Endodermal cell (in vitro differentiated cells): Measurements from ENCODE around the gene MIPOL1. TPM values are rescaled to one million over a fixed set of nuclear protein-coding genes. Genes with fewer than 3 reads are reported as not detected.
"Not testable (repeated sequence)": the region's sequence is repeated elsewhere in the genome, so short reads cannot be mapped to it uniquely, and the experiment has no call there.

Experiments used
- DNase-seq: peaks from one replicate; pipeline ENCODE4 v3.0.0-alpha.2; 2017
- H3K27ac ChIP-seq: 2 replicates; pipeline ENCODE4 v1.5.1; 2013; ENCODE audit warnings: mild to moderate bottlenecking, low read depth, low read length, moderate library complexity
- H3K27me3 ChIP-seq: 2 replicates; pipeline ENCODE4 v1.6.1; 2013; ENCODE audit warnings: mild to moderate bottlenecking, low read length, moderate library complexity; ENCODE audit not compliant: insufficient read depth, control insufficient read depth, poor library complexity, severe bottlenecking
- H3K36me3 ChIP-seq: 2 replicates; pipeline ENCODE4 v1.7.0; 2013; ENCODE audit warnings: mild to moderate bottlenecking, low read length, moderate library complexity; ENCODE audit not compliant: control insufficient read depth, insufficient read depth
- H3K4me1 ChIP-seq: one replicate; pipeline ENCODE4 v1.7.0; 2013; ENCODE audit warnings: low read length; ENCODE audit not compliant: control insufficient read depth, insufficient read depth
- H3K4me3 ChIP-seq: 2 replicates; pipeline ENCODE4 v1.5.1; 2013; ENCODE audit warnings: mild to moderate bottlenecking, low read length, moderate library complexity
- H3K9ac ChIP-seq: 2 replicates; pipeline ENCODE4 v1.6.1; 2013; ENCODE audit warnings: mild to moderate bottlenecking, low read length, moderate library complexity; ENCODE audit not compliant: poor library complexity, severe bottlenecking; ENCODE audit errors: extremely low read depth
- H3K9me3 ChIP-seq: 2 replicates; pipeline ENCODE4 v1.6.1; 2013; ENCODE audit warnings: mild to moderate bottlenecking, low read length, moderate library complexity; ENCODE audit not compliant: control insufficient read depth
- H3K27ac Mint-ChIP-seq: 2 replicates; pipeline ENCODE4 v1.8.0; 2020; ENCODE audit warnings: mixed read lengths
- H3K27me3 Mint-ChIP-seq: 2 replicates; pipeline ENCODE4 v1.8.0; 2021; ENCODE audit warnings: mild to moderate bottlenecking, mixed read lengths; ENCODE audit not compliant: insufficient read depth
- H3K36me3 Mint-ChIP-seq: 2 replicates; pipeline ENCODE4 v1.8.0; 2020; ENCODE audit warnings: low read depth, mixed read lengths
- H3K4me1 Mint-ChIP-seq: 2 replicates; pipeline ENCODE4 v1.8.0; 2020; ENCODE audit warnings: mixed read lengths
- H3K4me3 Mint-ChIP-seq: 2 replicates; pipeline ENCODE4 v1.8.0; 2020; ENCODE audit warnings: mild to moderate bottlenecking, moderate library complexity, mixed read lengths
- H3K9me3 Mint-ChIP-seq: 2 replicates; pipeline ENCODE4 v1.8.0; 2020; ENCODE audit warnings: mild to moderate bottlenecking, mixed read lengths
- WGBS, 2 experiments: methylation state at CpG; one replicate each; pipeline versions ENCODE4 v1.1.5 to v1.1.7; 2013; ENCODE audit warnings: missing lambda C conversion rate in 2 of 2, mixed read lengths in 1 of 2; ENCODE audit not compliant: insufficient coverage in 1 of 2, insufficient read length in 1 of 2; 5-methylcytosine and 5-hydroxymethylcytosine counted together
- total RNA-seq, 2 donors: library from RNA; stranded (reverse); fragmentation: NEBNext Ultra II Directional in 1 of 2; extraction: Animal tissue kit (Norgen Biotek cat#: 25700) in 1 of 2; gene quantifications; 2 replicates in 1 of 2; 3 replicates in 1 of 2; pipeline ENCODE4 v1.2.1, GENCODE V29; 2021
- TF ChIP-seq, protein P1 (sequence below): fragments of 200-600 bp; sonication (generic); conservative IDR thresholded peaks from 2 replicates; pipeline ENCODE4 v1.5.0; 2021; ENCODE audit warnings: antibody characterized with exemption, mild to moderate bottlenecking

Gene MIPOL1
- total RNA-seq, 2 donors from 2014 or later = 22.0 to 28.5 TPM

DNA sequence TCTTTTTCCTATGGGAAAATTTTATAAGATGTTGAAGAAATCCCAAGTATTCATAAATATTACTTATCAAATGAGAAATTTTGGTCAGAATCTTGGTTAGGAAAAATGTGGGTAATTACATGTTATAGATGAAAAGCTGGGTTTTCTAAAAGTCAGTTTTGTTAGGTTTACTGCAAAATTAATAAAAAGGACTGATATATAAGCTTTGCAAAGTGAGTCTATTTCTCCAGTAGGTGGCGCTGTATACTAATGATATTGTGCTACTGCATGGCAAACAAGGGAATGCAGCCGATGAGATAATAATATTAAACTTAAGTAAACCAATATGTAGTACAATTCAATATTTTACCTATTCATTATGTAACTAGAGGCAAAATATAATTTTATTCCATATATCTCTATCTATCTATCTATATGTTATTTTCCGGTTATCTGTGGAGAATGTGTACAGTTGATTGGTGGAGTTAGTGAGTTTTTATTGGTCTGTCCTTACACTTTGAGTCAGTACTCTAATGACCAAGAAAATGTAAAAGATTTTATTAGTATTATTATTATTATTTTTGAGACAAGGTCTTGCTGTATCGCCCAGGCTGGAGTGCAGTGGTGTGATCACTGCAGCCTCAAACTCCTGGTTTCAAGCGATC is 32.9 kb downstream of the MIPOL1 start:
- Histone ChIP-seq H3K27ac (no peak overlapping the region), H3K4me3 (no peak overlapping the region), H3K27me3 (no peaks in the 10 kb centered on the region), H3K36me3 (no peaks in the 10 kb centered on the region), H3K9me3 (peaks cover 7% of the 10 kb centered on the region), H3K9ac (no peak overlapping the region), H3K4me1 (no peaks in the 10 kb centered on the region)
- Mint-ChIP-seq H3K4me1 (no peaks in the 10 kb centered on the region), H3K27me3 (no peaks in the 10 kb centered on the region), H3K27ac (no peak overlapping the region), H3K4me3 (no peak overlapping the region), H3K9me3 (peaks cover 13% of the 10 kb centered on the region), H3K36me3 (peaks cover 12% of the 10 kb centered on the region)
- TF ChIP-seq, protein P1, sequence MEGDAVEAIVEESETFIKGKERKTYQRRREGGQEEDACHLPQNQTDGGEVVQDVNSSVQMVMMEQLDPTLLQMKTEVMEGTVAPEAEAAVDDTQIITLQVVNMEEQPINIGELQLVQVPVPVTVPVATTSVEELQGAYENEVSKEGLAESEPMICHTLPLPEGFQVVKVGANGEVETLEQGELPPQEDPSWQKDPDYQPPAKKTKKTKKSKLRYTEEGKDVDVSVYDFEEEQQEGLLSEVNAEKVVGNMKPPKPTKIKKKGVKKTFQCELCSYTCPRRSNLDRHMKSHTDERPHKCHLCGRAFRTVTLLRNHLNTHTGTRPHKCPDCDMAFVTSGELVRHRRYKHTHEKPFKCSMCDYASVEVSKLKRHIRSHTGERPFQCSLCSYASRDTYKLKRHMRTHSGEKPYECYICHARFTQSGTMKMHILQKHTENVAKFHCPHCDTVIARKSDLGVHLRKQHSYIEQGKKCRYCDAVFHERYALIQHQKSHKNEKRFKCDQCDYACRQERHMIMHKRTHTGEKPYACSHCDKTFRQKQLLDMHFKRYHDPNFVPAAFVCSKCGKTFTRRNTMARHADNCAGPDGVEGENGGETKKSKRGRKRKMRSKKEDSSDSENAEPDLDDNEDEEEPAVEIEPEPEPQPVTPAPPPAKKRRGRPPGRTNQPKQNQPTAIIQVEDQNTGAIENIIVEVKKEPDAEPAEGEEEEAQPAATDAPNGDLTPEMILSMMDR = peak; percentile 98
- 57% methylated on average over 3 of the region's 5 CpGs; no CpG with 5 or more reads in 1 of the 2 experiments for WGBS, 2 experiments
- DNase-seq = no peak

DNA sequence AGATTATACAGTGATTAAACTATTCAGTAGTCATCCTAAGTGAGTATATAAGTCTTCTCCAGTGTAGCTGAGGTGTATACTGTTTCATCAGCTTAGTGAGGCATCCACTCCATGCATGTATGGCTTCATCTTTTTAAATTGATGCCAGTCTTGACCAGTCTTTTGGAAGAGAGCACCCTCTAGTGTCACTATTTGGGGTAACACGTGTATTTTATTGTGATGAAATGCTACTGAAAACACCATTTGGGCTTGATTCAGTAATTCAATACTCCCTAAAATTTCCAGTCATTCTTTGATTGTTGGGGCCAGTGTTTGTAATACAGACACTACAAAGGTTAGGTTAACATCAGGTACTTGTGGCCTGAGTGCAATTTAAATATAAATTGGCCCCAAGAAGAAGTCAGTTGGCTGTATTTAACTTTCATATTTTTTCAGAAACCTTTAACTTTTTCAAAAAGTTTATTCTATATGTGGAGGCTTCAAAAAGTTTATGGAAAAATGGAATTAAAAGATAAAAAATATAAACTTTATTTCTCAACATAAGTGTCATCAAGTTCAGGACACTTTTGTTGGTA is 35.3 kb downstream of the MIPOL1 start:
- Histone ChIP-seq H3K4me1 (no peaks in the 10 kb centered on the region), H3K36me3 (no peaks in the 10 kb centered on the region), H3K9ac (no peak overlapping the region), H3K27ac (no peak overlapping the region), H3K4me3 (no peak overlapping the region), H3K27me3 (no peaks in the 10 kb centered on the region), H3K9me3 (no peaks in the 10 kb centered on the region)
- TF ChIP-seq, protein P1 = peak; percentile 80
- H3K4me3 Mint-ChIP-seq = no peak overlapping the region
- H3K27ac Mint-ChIP-seq = no peak overlapping the region
- H3K36me3 Mint-ChIP-seq = peaks cover 3% of the 10 kb centered on the region
- H3K9me3 Mint-ChIP-seq = no peaks in the 10 kb centered on the region
- WGBS, 2 experiments = 0% methylated on average over 1 of the region's 1 CpG
- no peaks in the 10 kb centered on the region for H3K4me1 Mint-ChIP-seq
- no peak for DNase-seq
- no peaks in the 10 kb centered on the region for H3K27me3 Mint-ChIP-seq

DNA sequence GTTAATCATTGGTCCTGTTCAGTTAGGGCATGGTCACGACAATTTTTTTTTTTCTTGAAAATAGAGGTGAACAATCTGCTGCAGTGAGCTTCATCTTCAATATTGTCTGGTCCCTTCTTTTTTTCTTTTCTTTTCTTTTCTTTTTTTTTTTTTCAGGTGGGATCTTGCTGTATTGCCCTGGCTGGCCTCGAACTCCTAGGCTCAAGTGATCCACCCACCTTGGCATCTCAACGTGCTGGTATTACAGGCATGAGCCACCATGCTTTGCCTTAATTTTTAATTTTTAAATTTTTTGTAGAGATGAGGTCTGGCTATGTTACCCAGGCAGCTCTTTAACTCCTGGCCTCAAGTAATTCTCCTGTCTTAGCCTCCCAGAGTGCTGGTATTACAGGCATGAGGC is 36.5 kb downstream of the MIPOL1 start:
- no peak for DNase-seq
- Mint-ChIP-seq H3K27ac (no peak overlapping the region), H3K9me3 (no peaks in the 10 kb centered on the region), H3K27me3 (no peaks in the 10 kb centered on the region), H3K4me3 (no peak overlapping the region), H3K36me3 (peaks cover 3% of the 10 kb centered on the region), H3K4me1 (no peaks in the 10 kb centered on the region)
- WGBS, 2 experiments = 80 to 89% methylated on average over 1 to 3 of the region's 3 CpGs
- TF ChIP-seq, protein P1 = no peak
- Histone ChIP-seq H3K27me3 (no peaks in the 10 kb centered on the region), H3K9ac (no peak overlapping the region), H3K4me1 (no peaks in the 10 kb centered on the region), H3K4me3 (no peak overlapping the region), H3K9me3 (no peaks in the 10 kb centered on the region), H3K27ac (no peak overlapping the region), H3K36me3 (no peaks in the 10 kb centered on the region)

DNA sequence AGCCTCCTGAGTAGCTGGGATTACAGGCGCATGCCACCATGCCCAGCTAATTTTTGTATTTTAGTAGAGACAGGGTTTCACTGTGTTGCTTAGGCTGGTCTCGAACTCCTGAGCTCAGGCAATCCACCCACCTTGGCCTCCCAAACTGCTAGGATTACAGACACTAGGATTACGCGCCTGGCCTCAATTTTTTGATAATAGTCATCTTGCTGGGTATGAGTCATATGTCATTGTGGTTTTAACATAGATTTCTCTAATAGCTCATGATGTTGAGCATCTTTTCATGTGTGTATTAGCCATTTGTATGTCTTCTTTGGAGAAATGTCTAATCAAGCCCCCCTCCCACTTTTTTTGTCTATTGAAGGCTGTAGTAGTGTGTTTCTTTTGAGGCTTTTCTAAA is 38.3 kb downstream of the MIPOL1 start:
- 89 to 90% methylated on average over 3 to 4 of the region's 4 CpGs for WGBS, 2 experiments
- H3K4me3 ChIP-seq = not testable (repeated sequence)

More for the DNA sequence above, 38.3 kb downstream of the MIPOL1 start:
- H3K9ac ChIP-seq, H3K4me3 Mint-ChIP-seq, H3K27ac ChIP-seq, H3K27me3 ChIP-seq, H3K9me3 Mint-ChIP-seq, DNase-seq, H3K9me3 ChIP-seq, H3K4me1 ChIP-seq, H3K36me3 Mint-ChIP-seq, H3K27me3 Mint-ChIP-seq, H3K27ac Mint-ChIP-seq, H3K4me1 Mint-ChIP-seq, H3K36me3 ChIP-seq: not testable (repeated sequence)
